ENCODE data around the gene SNX30.

Gene SNX30

GRCh38 chr9:112885324-112885723, 134.8 kb downstream of the SNX30 start:
- no peak for DNase-seq (ENCODE audit: low read depth in 2 of 2)

GRCh38 chr9:112886351-112886750, 135.8 kb downstream of the SNX30 start:
- DNase-seq (ENCODE audit: low read depth in 2 of 2) = no peak

- no peak for DNase-seq (ENCODE audit: low read depth in 2 of 2)
Observed at GRCh38 chr9:112887381-112887780, 136.8 kb downstream of the SNX30 start.

GRCh38 chr9:112890106-112891081, 139.8 kb downstream of the SNX30 start, which contains the start of gene SLC46A2:
TSS of gene SLC46A2 (minus strand) at chr9:112890876. CDS start at chr9:112890681, 195 bp downstream.
- DNase-seq (ENCODE audit: low read depth in 2 of 2) = no peak

GRCh38 chr9:112891521-112891920, 141.0 kb downstream of the SNX30 start:
- no peak for DNase-seq (ENCODE audit: low read depth in 2 of 2)

- DNase-seq (ENCODE audit: low read depth in 2 of 2) = no peak
Observed at GRCh38 chr9:112892981-112893380, 142.4 kb downstream of the SNX30 start.

- no peak for DNase-seq (ENCODE audit: low read depth in 2 of 2)
Observed at GRCh38 chr9:112894041-112894440, 143.5 kb downstream of the SNX30 start.

GRCh38 chr9:112894699-112895098, 144.1 kb downstream of the SNX30 start:
- DNase-seq (ENCODE audit: low read depth in 2 of 2) = no peak

GRCh38 chr9:112896131-112896530, 145.6 kb downstream of the SNX30 start:
- no peak for DNase-seq (ENCODE audit: low read depth in 2 of 2)

- no peak for DNase-seq (ENCODE audit: low read depth in 2 of 2)
Observed at GRCh38 chr9:112898872-112899311, 148.3 kb downstream of the SNX30 start.

- no peak for DNase-seq (ENCODE audit: low read depth in 2 of 2)
Observed at GRCh38 chr9:112900488-112900887, 149.9 kb downstream of the SNX30 start.

GRCh38 chr9:112900901-112901300, 150.3 kb downstream of the SNX30 start:
- no peak for DNase-seq (ENCODE audit: low read depth in 2 of 2)

GRCh38 chr9:112905084-112905483, 154.5 kb downstream of the SNX30 start:
- no peak for DNase-seq (ENCODE audit: low read depth in 2 of 2)

- DNase-seq (ENCODE audit: low read depth in 2 of 2) = no peak
Observed at GRCh38 chr9:112911736-112912135, 161.2 kb downstream of the SNX30 start.

- no peak for DNase-seq (ENCODE audit: low read depth in 2 of 2)
Observed at GRCh38 chr9:112912636-112913035, 162.1 kb downstream of the SNX30 start.

- no peak for DNase-seq (ENCODE audit: low read depth in 2 of 2)
Observed at GRCh38 chr9:112913326-112913725, 162.8 kb downstream of the SNX30 start.

- no peak for DNase-seq (ENCODE audit: low read depth in 2 of 2)
Observed at GRCh38 chr9:112914524-112914923, 164.0 kb downstream of the SNX30 start.

GRCh38 chr9:112917047-112917986, 166.8 kb downstream of the SNX30 start:
- no peak for DNase-seq (ENCODE audit: low read depth in 2 of 2)

- DNase-seq (ENCODE audit: low read depth in 2 of 2) = no peak
Observed at GRCh38 chr9:112917987-112918362, 167.4 kb downstream of the SNX30 start.

GRCh38 chr9:112921549-112921948, 171.0 kb downstream of the SNX30 start:
- no peak for DNase-seq (ENCODE audit: low read depth in 2 of 2)
